Spinal cord (tissue), 10 donors: Measurements from ENCODE around the gene C9. TPM values are rescaled to one million over a fixed set of nuclear protein-coding genes. Genes with fewer than 3 reads are reported as not detected.
"Not testable (repeated sequence)": the region's sequence is repeated elsewhere in the genome, so short reads cannot be mapped to it uniquely, and the experiment has no call there.

Source experiments
- DNase-seq, 6 donors: peaks; one replicate each; pipeline versions ENCODE4 v3.0.0 to v3.0.0-alpha.2; 2013 to 2015; ENCODE audit warnings: low spot score in 6 of 6, low read depth in 4 of 6
- H3K27ac ChIP-seq: one replicate; pipeline ENCODE4 v1.5.1; 2013; ENCODE audit warnings: low read depth, low read length, control low read depth
- H3K27me3 ChIP-seq: one replicate; pipeline ENCODE4 v1.6.1; 2013; ENCODE audit warnings: low read length; ENCODE audit not compliant: control insufficient read depth, insufficient read depth
- H3K36me3 ChIP-seq: one replicate; pipeline ENCODE4 v1.6.1; 2013; ENCODE audit warnings: low read length; ENCODE audit not compliant: control insufficient read depth, insufficient read depth
- H3K4me1 ChIP-seq: one replicate; pipeline ENCODE4 v1.6.1; 2013; ENCODE audit warnings: low read length; ENCODE audit not compliant: control insufficient read depth, insufficient read depth
- H3K4me3 ChIP-seq: one replicate; pipeline ENCODE4 v1.5.1; 2013; ENCODE audit warnings: low read depth, low read length, control low read depth
- H3K9me3 ChIP-seq: one replicate; pipeline ENCODE4 v1.6.1; 2013; ENCODE audit warnings: low read length; ENCODE audit not compliant: control insufficient read depth, insufficient read depth
- WGBS: methylation state at CpG from one replicate; pipeline ENCODE4 v1.1.5; 2013; ENCODE audit warnings: missing lambda C conversion rate; ENCODE audit not compliant: insufficient coverage; 5-methylcytosine and 5-hydroxymethylcytosine counted together
- polyA plus RNA-seq, 2 donors: library from polyadenylated mRNA; unstranded; fragments of 120-200 nt; gene quantifications; one replicate each; pipeline ENCODE4 v1.2.1, GENCODE V29; 2013; ENCODE audit not compliant: insufficient read length in 2 of 2
- total RNA-seq, 2 donors: library from RNA; depleted of rRNA in 1 of 2; stranded (reverse); fragments of 120-200 nt in 1 of 2; fragments of >200 nt in 1 of 2; gene quantifications; one replicate each; pipeline versions ENCODE4 v1.2.3 to v1.2.4, GENCODE V29; 2013 to 2014
- donor health status: healthy.

Gene C9
- total and polyA plus RNA-seq, 4 donors: 0.08 to 0.10 TPM; not detected in 2

GRCh38 chr5:39275865-39276264 lies 88.4 kb downstream of the C9 start:
- H3K9me3 ChIP-seq, H3K4me1 ChIP-seq, DNase-seq, H3K36me3 ChIP-seq, H3K4me3 ChIP-seq, H3K27me3 ChIP-seq, H3K27ac ChIP-seq: not testable (repeated sequence)
- WGBS: no CpG with 5 or more reads among the region's 4 CpGs

- Histone ChIP-seq H3K27ac (no peak overlapping the region), H3K9me3 (no peaks in the 10 kb centered on the region), H3K27me3 (no peaks in the 10 kb centered on the region), H3K36me3 (no peaks in the 10 kb centered on the region), H3K4me3 (no peak overlapping the region), H3K4me1 (no peaks in the 10 kb centered on the region)
- WGBS: 40% methylated on average over 1 of the region's 2 CpGs
- DNase-seq: peak in 1 of 6 donors; percentile 4
Observed at GRCh38 chr5:39274398-39275085, 89.8 kb downstream of the C9 start.

GRCh38 chr5:39273314-39273954 lies 90.9 kb downstream of the C9 start:
- H3K9me3 ChIP-seq: no peaks in the 10 kb centered on the region
- DNase-seq: no peak
- no peak overlapping the region for H3K4me3 ChIP-seq
- no CpG with 5 or more reads among the region's 2 CpGs for WGBS
- H3K36me3 ChIP-seq: no peaks in the 10 kb centered on the region
- H3K4me1 ChIP-seq: no peaks in the 10 kb centered on the region
- no peak overlapping the region for H3K27ac ChIP-seq
- H3K27me3 ChIP-seq: no peaks in the 10 kb centered on the region

- not testable (repeated sequence) for H3K27ac ChIP-seq
Observed at GRCh38 chr5:39272869-39273231, 91.4 kb downstream of the C9 start.

GRCh38 chr5:39270225-39270848 lies 94.0 kb downstream of the C9 start:
- no peaks in the 10 kb centered on the region for H3K9me3 ChIP-seq
- no peaks in the 10 kb centered on the region for H3K36me3 ChIP-seq
- H3K4me1 ChIP-seq: no peaks in the 10 kb centered on the region
- H3K27me3 ChIP-seq: no peaks in the 10 kb centered on the region
- H3K27ac ChIP-seq: no peak overlapping the region
- WGBS: 80% methylated on average over 1 of the region's 2 CpGs
- no peak for DNase-seq
- no peak overlapping the region for H3K4me3 ChIP-seq

More at GRCh38 chr5:39272869-39273231, 91.4 kb downstream of the C9 start:
- H3K4me3 ChIP-seq, H3K9me3 ChIP-seq, H3K27me3 ChIP-seq, H3K4me1 ChIP-seq, H3K36me3 ChIP-seq, DNase-seq: not testable (repeated sequence)
- 94% methylated on average over 2 of the region's 14 CpGs for WGBS

GRCh38 chr5:39267186-39267585 lies 97.1 kb downstream of the C9 start:
- no peak overlapping the region for H3K4me3 ChIP-seq
- 100% methylated on average over 1 of the region's 2 CpGs for WGBS
- H3K36me3 ChIP-seq: no peaks in the 10 kb centered on the region
- H3K27ac ChIP-seq: no peak overlapping the region
- no peaks in the 10 kb centered on the region for H3K9me3 ChIP-seq
- DNase-seq: no peak
- H3K4me1 ChIP-seq: no peaks in the 10 kb centered on the region
- no peaks in the 10 kb centered on the region for H3K27me3 ChIP-seq

- DNase-seq: no peak
- Histone ChIP-seq H3K27ac (no peak overlapping the region), H3K36me3 (no peaks in the 10 kb centered on the region), H3K27me3 (no peaks in the 10 kb centered on the region), H3K4me1 (no peaks in the 10 kb centered on the region), H3K9me3 (no peaks in the 10 kb centered on the region), H3K4me3 (no peak overlapping the region)
- WGBS: no CpG with 5 or more reads among the region's 2 CpGs
Observed at GRCh38 chr5:39266442-39266841, 97.9 kb downstream of the C9 start.

GRCh38 chr5:39264528-39264927 lies 99.8 kb downstream of the C9 start:
- no peak for DNase-seq
- no CpG with 5 or more reads among the region's 1 CpG for WGBS
- H3K27me3 ChIP-seq: no peaks in the 10 kb centered on the region
- no peak overlapping the region for H3K27ac ChIP-seq
- H3K4me1 ChIP-seq: no peaks in the 10 kb centered on the region
- H3K4me3 ChIP-seq: no peak overlapping the region
- H3K36me3 ChIP-seq: no peaks in the 10 kb centered on the region
- no peaks in the 10 kb centered on the region for H3K9me3 ChIP-seq

- H3K36me3 ChIP-seq: no peaks in the 10 kb centered on the region
- H3K4me3 ChIP-seq: no peak overlapping the region
- no peak overlapping the region for H3K27ac ChIP-seq
- H3K4me1 ChIP-seq: no peaks in the 10 kb centered on the region
- H3K9me3 ChIP-seq: no peaks in the 10 kb centered on the region
- no peak for DNase-seq
- WGBS: no CpG with 5 or more reads among the region's 2 CpGs
- no peaks in the 10 kb centered on the region for H3K27me3 ChIP-seq
Observed at GRCh38 chr5:39262981-39263380, 101.3 kb downstream of the C9 start.

GRCh38 chr5:39260095-39260494 lies 104.2 kb downstream of the C9 start:
- Histone ChIP-seq H3K36me3 (no peaks in the 10 kb centered on the region), H3K27me3 (no peaks in the 10 kb centered on the region), H3K9me3 (no peaks in the 10 kb centered on the region), H3K4me1 (no peaks in the 10 kb centered on the region), H3K27ac (no peak overlapping the region), H3K4me3 (no peak overlapping the region)
- no peak for DNase-seq
